Skeletal muscle tissue (tissue), 4 donors: ENCODE results near the gene TNFRSF14. TPM values are rescaled to one million over a fixed set of nuclear protein-coding genes. Genes with fewer than 3 reads are reported as not detected.

Experiments used
- H3K27ac ChIP-seq: one replicate; pipeline ENCODE4 v1.7.0; 2013; ENCODE audit warnings: mild to moderate bottlenecking, low read depth, low read length, inconsistent platforms
- H3K27me3 ChIP-seq, 3 donors: one replicate each; pipeline ENCODE4 v1.7.0; 2013; ENCODE audit warnings: low read length in 3 of 3; ENCODE audit not compliant: control insufficient read depth in 3 of 3, insufficient read depth in 3 of 3
- H3K36me3 ChIP-seq, 3 donors: one replicate each; pipeline ENCODE4 v1.7.0; 2013; ENCODE audit warnings: low read length in 3 of 3; ENCODE audit not compliant: control insufficient read depth in 3 of 3, insufficient read depth in 3 of 3
- H3K4me1 ChIP-seq, 3 donors: one replicate each; pipeline ENCODE4 v1.7.0; 2013; ENCODE audit warnings: low read length in 3 of 3, mild to moderate bottlenecking in 3 of 3; ENCODE audit not compliant: control insufficient read depth in 3 of 3, insufficient read depth in 3 of 3
- H3K4me3 ChIP-seq, 3 donors: one replicate each; pipeline ENCODE4 v1.7.0; 2013; ENCODE audit warnings: low read length in 3 of 3
- H3K9ac ChIP-seq, 3 donors: one replicate each; pipeline ENCODE4 v1.7.0; 2013; ENCODE audit warnings: low read length in 3 of 3, mild to moderate bottlenecking in 3 of 3, moderate library complexity in 2 of 3, low read depth in 1 of 3
- H3K9me3 ChIP-seq, 3 donors: one replicate each; pipeline ENCODE4 v1.7.0; 2013; ENCODE audit warnings: low read length in 3 of 3; ENCODE audit not compliant: control insufficient read depth in 3 of 3
- total RNA-seq: library from RNA; depleted of rRNA; stranded (reverse); fragments of >200 nt; gene quantifications from one replicate; pipeline ENCODE4 v1.2.3, GENCODE V29; 2014
- donor health status: Osteomylitis.

Gene TNFRSF14
- total RNA-seq, 1 donor from 2014 or later: 11.5 TPM

DNA sequence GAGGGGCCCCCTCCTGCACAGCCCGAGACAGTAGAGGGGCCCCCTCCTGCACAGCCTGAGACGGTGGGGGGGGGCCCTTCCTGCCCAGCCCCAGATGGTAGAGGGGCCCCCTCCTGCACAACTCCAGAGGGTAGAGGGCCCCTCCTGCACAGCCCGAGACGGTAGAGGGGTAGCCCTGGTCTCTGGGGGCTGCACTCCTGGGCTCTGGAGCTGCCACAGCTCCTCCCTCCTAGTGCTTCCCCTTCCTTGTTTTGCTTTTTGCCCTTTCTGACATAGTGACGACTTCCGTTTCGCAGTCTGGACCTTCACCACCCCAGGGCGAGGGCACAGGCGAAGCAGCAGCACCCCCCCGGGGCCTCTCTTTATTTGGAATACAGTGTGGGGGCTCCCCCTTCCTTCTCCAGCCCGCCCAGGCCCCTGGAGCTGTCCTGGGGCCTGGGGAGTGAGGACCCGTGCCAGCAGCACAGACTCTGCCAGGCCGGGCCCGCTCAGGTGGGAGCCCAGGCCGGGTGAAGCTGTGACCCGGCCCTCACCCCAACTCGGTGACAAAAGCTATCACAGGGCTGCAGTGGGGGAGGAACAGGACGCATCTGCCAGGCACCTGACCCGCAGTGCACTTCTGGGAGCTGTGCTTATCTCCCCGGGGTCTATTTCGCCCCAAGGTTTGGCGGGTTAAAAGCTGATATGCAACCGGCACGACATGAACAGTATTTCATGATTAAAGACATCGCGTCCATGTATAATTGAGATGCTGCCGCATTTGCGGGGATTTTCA lies 29.3 kb downstream of the TNFRSF14 start:
- H3K9ac ChIP-seq: peak overlapping the region; percentile 61 to 89 (median 85)

DNA sequence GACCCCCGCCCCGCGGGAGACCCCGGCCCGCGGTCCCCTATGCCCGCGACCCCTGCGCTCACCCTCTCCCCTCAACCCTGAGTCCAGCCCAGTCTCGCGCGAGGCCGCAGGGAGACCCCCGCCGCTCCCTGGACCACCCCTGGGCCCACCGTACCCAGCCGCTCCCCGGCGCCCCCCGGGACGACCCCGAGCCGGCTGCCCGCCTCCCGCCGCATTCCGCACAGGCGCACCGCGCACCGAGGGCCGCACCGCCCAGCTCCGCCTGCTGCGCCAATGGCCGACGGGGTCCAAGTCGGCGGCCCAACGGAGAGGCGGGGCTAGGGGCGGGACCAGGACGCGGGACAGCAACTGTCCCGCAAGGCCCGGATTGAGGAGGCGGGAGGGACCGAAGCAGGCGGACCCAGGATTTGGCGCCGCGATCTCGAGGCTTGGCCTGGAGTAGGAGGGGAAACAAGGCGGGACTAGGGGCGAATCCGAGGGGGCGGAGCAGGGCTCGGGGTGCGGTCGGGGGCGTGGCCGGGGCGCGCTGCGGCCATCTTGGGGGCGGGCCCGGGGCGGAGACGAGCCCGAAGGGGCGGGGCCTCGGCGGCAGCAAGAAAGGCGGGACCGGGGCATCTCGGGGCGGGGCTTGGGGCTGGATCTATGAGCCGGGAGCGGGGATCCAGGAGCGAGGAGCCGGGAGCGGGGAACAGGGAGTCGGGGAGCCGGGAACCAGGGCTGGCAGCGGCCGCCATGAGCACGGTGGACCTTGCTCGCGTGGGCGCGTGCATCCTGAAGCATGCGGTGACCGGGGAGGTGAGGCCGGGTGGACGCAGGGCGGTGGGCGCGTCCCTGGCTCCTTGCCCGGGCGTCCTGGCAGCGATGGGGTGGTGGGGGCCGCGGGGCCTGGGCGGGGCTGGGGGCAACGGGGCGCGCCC lies 30.2 kb downstream of the TNFRSF14 start, which contains the start of gene PRXL2B:
PRXL2B (plus strand) TSS at position 624 of the 917 bp plus-strand sequence; CDS start at position 733, 109 bp downstream.
- peak within 1 kb of the TSS; percentile 63 to 93 (median 81) for H3K4me3 ChIP-seq
- peak within 1 kb of the TSS; percentile 87 for H3K27ac ChIP-seq
- peaks cover 4 to 10% (median 7%) of the 10 kb centered on the region in 3 donors for H3K27me3 ChIP-seq
- H3K36me3 ChIP-seq: no peaks in the 10 kb centered on the region
- peak within 1 kb of the TSS; percentile 61 to 89 (median 85) for H3K9ac ChIP-seq
- no peaks in the 10 kb centered on the region for H3K9me3 ChIP-seq
- H3K4me1 ChIP-seq: peaks cover 12 to 32% (median 16%) of the 10 kb centered on the region in 3 donors

More for the DNA sequence above, 29.3 kb downstream of the TNFRSF14 start:
- Histone ChIP-seq H3K9me3 (no peaks in the 10 kb centered on the region), H3K27me3 (peaks cover 10 to 14% (median 10%) of the 10 kb centered on the region in 3 donors), H3K36me3 (no peaks in the 10 kb centered on the region), H3K4me1 (peaks cover 12 to 32% (median 16%) of the 10 kb centered on the region in 3 donors), H3K4me3 (peak overlapping the region; percentile 63 to 93 (median 81)), H3K27ac (peak overlapping the region; percentile 87)

DNA sequence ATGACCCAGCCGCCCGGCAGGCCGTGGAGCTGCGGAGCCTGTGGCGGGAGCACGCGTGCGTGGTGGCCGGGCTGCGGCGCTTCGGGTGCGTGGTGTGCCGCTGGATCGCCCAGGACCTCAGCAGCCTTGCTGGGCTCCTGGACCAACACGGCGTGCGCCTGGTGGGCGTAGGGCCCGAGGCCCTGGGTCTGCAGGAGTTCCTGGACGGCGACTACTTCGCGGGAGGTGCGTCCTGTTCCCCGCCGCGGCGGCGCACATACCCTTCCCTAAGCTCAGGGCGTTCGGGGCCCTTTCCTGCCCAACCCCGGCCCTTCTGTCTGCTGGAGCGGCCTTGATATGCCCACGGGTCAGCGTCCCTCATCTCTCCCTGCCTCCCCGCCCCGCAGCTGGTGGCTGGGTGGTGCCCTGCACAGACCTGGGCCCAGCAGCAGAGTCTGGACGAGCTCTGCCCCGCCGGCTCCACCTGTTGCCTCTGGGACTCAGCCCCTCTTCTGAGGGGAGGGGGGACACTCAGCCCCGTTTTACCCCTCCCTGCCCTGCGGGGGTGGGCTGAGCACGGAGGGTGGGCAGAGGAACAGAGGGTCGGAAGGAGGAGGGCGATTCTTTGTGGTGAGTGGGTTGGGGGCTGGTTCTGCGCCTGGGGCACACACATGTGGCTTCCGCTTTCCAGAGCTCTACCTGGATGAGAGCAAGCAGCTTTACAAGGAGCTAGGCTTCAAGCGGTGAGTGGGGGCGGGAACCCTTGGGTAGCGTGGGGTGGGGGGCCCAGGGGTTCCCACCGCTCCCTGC lies 31.1 kb downstream of the TNFRSF14 start:
- peaks cover 4 to 5% (median 4%) of the 10 kb centered on the region in 3 donors for H3K27me3 ChIP-seq
- peaks cover 12 to 32% (median 16%) of the 10 kb centered on the region in 3 donors for H3K4me1 ChIP-seq
- no peak overlapping the region for H3K27ac ChIP-seq

DNA sequence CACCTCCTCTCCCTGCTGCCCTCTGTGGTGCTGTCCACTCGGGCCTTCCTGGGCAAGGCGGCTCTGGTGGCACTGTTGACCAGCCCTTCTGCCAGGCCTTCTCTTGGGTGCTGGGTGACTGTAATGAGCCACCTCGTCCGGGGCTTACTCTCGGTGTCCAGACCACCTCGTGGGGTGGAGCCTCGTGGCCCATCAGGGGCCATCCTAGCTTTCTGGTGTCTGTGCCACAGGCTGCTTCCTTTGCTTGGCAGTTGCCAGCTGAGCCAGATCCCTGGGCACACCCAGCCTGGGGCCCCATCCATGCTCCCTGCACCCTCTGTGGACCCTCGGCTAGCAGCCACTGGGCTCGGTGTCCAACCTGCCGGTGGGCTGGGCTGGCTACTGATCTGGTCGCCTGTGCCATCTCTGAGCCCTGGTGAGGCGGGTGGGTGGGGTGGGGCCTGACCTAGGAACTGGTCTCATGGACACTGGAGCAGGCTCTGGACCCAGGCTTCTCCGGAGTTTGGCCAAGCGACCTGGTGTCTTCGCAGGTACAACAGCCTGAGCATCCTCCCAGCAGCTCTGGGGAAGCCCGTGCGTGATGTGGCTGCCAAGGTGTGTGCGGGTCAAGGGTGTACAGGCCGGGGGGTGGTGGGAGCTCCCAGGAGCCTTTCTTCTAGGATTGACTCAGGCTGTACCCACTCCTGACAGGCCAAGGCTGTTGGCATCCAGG lies 31.8 kb downstream of the TNFRSF14 start:
- no peaks in the 10 kb centered on the region for H3K36me3 ChIP-seq
- H3K27ac ChIP-seq: no peak overlapping the region
- peaks cover 12 to 32% (median 16%) of the 10 kb centered on the region in 3 donors for H3K4me1 ChIP-seq
- no peaks in the 10 kb centered on the region for H3K9me3 ChIP-seq
- H3K4me3 ChIP-seq: no peak overlapping the region
- H3K9ac ChIP-seq: no peak overlapping the region
- peaks cover 2 to 9% (median 5%) of the 10 kb centered on the region in 3 donors for H3K27me3 ChIP-seq

More for the DNA sequence above, 31.1 kb downstream of the TNFRSF14 start:
- Histone ChIP-seq H3K36me3 (no peaks in the 10 kb centered on the region), H3K9ac (peak overlapping the region in 2 of 3 donors; percentile 34 to 71), H3K4me3 (peak overlapping the region; percentile 54 to 69 (median 62)), H3K9me3 (no peaks in the 10 kb centered on the region)

DNA sequence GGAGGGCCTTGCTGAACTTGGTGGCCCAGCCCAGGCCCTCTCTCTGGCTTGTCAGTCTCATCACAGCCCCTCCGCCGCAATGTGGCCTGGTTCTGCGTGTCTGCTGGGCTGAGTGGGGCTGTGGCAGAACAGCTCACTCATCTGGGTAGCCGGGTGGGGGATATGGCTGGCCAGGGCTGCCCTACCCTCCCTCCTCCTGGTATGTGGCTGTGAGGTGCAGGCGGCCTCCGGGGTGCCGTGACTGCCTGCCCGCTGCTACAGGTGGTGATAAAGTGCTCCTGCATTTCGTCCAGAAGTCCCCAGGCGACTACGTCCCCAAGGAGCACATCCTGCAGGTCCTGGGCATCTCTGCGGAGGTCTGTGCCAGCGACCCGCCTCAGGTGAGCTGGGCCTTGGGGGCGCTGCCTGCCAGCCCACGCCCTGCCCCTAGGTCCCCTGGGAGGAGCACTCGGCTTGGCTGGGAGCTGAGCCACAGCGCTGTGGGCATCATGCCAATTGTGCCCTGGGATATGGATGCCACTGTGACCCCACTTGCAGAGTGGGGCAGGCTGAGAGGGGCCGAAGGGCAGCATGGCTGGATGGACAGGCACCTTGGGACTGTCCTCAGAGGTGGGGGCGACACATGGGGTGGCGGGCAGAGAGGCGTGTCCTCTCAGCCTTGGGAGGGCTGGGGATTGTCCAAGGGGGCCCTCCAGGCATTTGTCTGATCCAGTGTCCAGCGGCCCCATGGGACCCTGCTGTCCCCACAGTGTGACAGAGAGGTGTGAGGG lies 32.7 kb downstream of the TNFRSF14 start:
- peaks cover 10 to 34% (median 23%) of the 10 kb centered on the region in 3 donors for H3K4me1 ChIP-seq
- H3K9ac ChIP-seq: no peak overlapping the region
- no peaks in the 10 kb centered on the region for H3K9me3 ChIP-seq
- H3K4me3 ChIP-seq: no peak overlapping the region
- peaks cover 9 to 17% (median 14%) of the 10 kb centered on the region in 3 donors for H3K27me3 ChIP-seq
- H3K36me3 ChIP-seq: no peaks in the 10 kb centered on the region
- no peak overlapping the region for H3K27ac ChIP-seq

DNA sequence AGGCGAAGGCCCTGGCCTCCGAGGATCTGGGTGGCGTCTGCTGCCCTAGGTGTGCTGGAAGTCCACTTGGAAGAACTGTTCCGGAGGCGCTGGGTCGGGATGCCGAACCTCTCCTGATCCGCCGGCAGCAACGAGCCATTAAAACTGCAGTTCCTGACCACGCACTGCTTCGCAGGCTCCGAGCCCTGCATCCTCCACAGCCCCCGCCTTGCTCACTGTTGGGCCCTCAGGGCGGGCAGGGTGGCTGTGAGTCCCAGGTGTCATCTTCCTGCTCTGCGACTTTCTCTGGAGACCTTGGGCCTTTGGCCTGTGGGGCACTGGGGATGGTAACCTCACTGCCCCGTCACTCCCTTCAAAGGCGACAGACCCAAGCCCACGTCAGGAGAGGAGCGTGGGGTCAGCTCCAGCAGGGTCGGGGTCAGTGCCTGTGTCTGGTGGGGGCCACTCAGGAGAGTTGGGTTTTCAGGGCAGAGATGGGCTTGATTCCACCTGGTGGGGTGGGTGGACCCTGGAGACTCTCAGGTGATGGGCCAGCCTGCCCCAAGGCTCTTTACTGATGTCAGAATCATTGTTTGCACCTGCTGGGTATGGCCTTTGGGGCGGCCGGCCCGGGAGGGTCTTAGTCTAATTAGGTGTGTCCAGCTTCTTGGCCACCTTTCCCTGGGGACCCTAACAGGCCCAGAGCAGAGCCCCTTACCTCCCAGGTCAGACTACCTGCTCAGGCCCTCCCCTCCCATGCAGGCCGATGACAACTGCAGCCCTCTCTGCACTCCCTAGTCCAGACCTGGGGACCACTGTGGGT lies 33.5 kb downstream of the TNFRSF14 start:
- no peaks in the 10 kb centered on the region for H3K36me3 ChIP-seq
- no peak overlapping the region for H3K9ac ChIP-seq
- no peak overlapping the region for H3K27ac ChIP-seq
- H3K27me3 ChIP-seq: peaks cover 16 to 24% (median 20%) of the 10 kb centered on the region in 3 donors
- H3K4me1 ChIP-seq: peaks cover 8 to 32% (median 27%) of the 10 kb centered on the region in 3 donors
- no peak overlapping the region for H3K4me3 ChIP-seq
- H3K9me3 ChIP-seq: no peaks in the 10 kb centered on the region

DNA sequence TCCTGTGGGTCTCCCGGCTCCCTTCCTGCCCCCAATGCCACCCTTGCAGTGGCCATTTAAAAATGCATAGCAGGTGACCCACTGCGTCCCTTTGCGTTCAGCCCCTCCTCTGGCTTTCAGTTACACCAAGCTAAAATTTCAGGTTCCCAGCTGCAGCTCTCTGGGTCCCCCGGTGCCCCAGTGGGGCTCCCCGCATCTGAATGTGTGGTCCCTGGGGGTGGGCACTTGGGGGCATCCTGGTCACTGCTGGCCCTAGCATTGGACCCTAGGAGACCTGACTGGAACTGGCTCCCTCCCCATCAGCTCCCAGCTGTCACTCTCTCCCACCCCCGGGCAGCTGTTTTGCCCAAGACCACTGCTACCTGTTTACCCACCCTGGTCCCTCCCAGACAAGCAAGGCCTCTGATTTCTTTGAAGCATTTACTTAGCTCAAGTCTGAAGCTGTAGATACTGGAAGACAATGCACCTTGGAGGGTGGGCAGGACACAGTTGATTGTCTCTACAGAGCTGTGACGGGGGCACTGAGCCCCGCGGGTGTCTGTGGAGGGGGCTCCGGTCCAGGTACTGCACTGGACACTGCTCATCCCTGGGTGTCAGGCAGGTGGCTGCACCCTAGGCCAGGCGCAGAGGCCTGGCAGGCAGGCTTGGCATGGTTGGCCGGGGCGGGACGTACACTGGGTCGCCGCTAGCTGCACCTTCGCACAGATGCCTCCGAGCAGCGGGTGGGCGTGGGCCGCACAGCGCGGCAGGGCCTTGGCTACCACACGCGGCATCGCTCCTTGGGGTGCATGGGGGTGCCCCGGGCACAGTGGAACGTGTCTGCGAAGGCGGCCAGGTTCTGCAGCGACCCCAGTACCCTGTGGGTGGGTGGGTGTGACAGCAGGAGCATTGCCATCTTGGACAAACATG lies 34.3 kb downstream of the TNFRSF14 start:
- H3K9ac ChIP-seq: no peak overlapping the region
- no peak overlapping the region for H3K27ac ChIP-seq
- peaks cover 22 to 30% (median 25%) of the 10 kb centered on the region in 3 donors for H3K27me3 ChIP-seq
- no peaks in the 10 kb centered on the region for H3K36me3 ChIP-seq
- H3K4me3 ChIP-seq: no peak overlapping the region
- no peaks in the 10 kb centered on the region for H3K9me3 ChIP-seq
- H3K4me1 ChIP-seq: peaks cover 5 to 25% (median 19%) of the 10 kb centered on the region in 3 donors
